Fibroblast of villous mesenchyme (primary cell): ENCODE results near the gene SPON2. TPM values are rescaled to one million over a fixed set of nuclear protein-coding genes. Genes with fewer than 3 reads are reported as not detected.

Experiments used
- DNase-seq: peaks from one replicate; pipeline ENCODE4 v3.0.0-alpha.2; 2010; ENCODE audit warnings: low read depth
- H3K4me3 ChIP-seq: 2 replicates; pipeline ENCODE4 v1.5.1; 2011; ENCODE audit warnings: low read depth, mild to moderate bottlenecking, low read length
- total RNA-seq: library from RNA; depleted of rRNA; stranded (reverse); fragments of >200 nt; gene quantifications from 2 replicates; pipeline ENCODE4 v1.2.3, GENCODE V29; 2012
- TF ChIP-seq, protein P1 (sequence below): IDR thresholded peaks from 2 replicates; pipeline ENCODE4 v1.5.1; 2012; ENCODE audit warnings: low read depth, mild to moderate bottlenecking, low read length; ENCODE audit not compliant: insufficient read depth

SPON2 gene
- total RNA-seq, 1 donor = 197 TPM

DNA sequence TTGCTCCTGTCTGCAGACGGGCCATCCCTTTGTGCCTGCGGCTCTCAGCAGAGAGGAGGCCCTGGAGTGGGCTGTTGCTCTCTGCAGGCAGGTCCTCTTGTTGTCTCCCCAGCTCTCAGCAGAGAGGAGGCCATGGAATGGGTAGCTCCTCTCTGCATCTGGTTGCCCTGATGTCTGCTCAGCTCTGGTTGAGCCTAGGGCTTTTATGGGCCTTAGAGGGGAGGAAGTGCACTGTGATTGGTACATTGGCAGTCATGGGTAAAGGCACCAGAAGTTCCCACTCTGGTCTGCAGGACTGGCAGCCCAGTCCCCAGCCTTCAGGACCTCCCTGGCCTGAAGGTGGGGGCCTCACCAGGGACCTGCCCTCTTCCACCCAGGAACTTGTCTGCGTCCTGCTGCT lies 21.5 kb downstream of the SPON2 start:
- no peak overlapping the region for H3K4me3 ChIP-seq
- no peak for DNase-seq
- TF ChIP-seq, protein P1, sequence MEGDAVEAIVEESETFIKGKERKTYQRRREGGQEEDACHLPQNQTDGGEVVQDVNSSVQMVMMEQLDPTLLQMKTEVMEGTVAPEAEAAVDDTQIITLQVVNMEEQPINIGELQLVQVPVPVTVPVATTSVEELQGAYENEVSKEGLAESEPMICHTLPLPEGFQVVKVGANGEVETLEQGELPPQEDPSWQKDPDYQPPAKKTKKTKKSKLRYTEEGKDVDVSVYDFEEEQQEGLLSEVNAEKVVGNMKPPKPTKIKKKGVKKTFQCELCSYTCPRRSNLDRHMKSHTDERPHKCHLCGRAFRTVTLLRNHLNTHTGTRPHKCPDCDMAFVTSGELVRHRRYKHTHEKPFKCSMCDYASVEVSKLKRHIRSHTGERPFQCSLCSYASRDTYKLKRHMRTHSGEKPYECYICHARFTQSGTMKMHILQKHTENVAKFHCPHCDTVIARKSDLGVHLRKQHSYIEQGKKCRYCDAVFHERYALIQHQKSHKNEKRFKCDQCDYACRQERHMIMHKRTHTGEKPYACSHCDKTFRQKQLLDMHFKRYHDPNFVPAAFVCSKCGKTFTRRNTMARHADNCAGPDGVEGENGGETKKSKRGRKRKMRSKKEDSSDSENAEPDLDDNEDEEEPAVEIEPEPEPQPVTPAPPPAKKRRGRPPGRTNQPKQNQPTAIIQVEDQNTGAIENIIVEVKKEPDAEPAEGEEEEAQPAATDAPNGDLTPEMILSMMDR = no peak

DNA sequence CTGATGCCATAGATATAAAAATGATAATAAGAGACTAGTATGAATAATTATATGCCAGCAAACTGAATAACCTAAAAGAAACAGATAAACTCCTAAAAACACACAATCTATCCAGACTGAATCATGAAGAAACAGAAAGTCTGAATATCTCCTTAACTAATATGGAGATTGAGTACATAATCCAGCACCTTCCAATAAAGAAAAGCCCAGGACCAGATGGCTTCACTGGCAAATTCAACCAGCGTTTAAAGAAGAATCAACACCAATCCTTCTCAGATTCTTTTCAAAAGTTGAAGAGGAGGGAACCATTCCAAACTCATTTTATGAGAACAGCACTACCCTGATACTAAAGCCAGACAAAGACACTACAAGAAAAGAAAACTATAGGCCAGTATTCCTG lies 32.5 kb downstream of the SPON2 start:
- no peak for DNase-seq
- TF ChIP-seq, protein P1 = no peak
- H3K4me3 ChIP-seq = no peak overlapping the region

DNA sequence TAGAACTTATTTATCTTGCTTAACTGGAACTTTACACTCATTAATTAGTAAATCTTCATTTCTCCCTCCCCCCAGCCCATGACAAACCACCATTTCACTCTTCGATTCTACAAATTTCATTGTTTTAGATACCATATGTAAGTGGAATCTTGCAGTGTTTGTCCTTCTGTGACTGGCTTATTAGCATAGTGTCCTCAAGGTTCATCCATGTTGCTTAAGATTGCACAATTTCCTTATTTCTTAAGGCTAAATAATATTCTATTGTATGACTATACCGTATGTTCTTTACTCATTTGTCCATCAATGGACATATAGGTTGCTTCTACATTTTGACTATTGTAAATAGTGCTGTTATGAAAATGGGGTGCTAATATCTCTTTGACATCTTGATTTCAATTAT lies 34.5 kb downstream of the SPON2 start:
- TF ChIP-seq, protein P1 = no peak
- H3K4me3 ChIP-seq = no peak overlapping the region
- DNase-seq = peak; percentile 35

GRCh38 chr4:1137063-1137776 lies 35.2 kb downstream of the SPON2 start:
- no peak overlapping the region for H3K4me3 ChIP-seq
- TF ChIP-seq, protein P1 = no peak
- peak; percentile 38 for DNase-seq

- TF ChIP-seq, protein P1 = no peak
- no peak overlapping the region for H3K4me3 ChIP-seq
- DNase-seq = peak; percentile 77
Measured at GRCh38 chr4:1136048-1136447, 36.3 kb downstream of the SPON2 start.

- H3K4me3 ChIP-seq = no peak overlapping the region
- no peak for DNase-seq
- TF ChIP-seq, protein P1 = no peak
Measured at GRCh38 chr4:1133033-1133432, 39.4 kb downstream of the SPON2 start.
